ENCODE data around the gene ABRAXAS1. TPM values are rescaled to one million over a fixed set of nuclear protein-coding genes. Genes with fewer than 3 reads are reported as not detected.

The ABRAXAS1 gene
- total and polyA plus RNA-seq, 10 of the 15 experiments (the other 5 are each of a cell fraction or from before 2014, with no cell fraction given), result 2.2 to 9.7 (median 5.8) TPM

GRCh38 chr4:83473423-83473822, 11.5 kb downstream of the ABRAXAS1 start:
- Histone ChIP-seq H3K9ac (ENCODE audit: control insufficient read depth, insufficient read depth, low read length) (no peak overlapping the region), H3K27me3 (replicated peaks in 1 of 2; ENCODE audit: control insufficient read depth in 2 of 2, insufficient read depth in 2 of 2, low read length in 1 of 2) (no peaks in the 10 kb centered on the region), H4K20me1 (ENCODE audit: control insufficient read depth, insufficient read depth) (no peaks in the 10 kb centered on the region), H3K79me2 (ENCODE audit: control insufficient read depth, insufficient read depth, low read length) (no peaks in the 10 kb centered on the region), H3K4me3 (no peak overlapping the region), H3K27ac (ENCODE audit: control insufficient read depth, insufficient read depth) (no peak overlapping the region), H3K9me3 (replicated peaks; ENCODE audit: control insufficient read depth, insufficient read depth, low read length) (no peaks in the 10 kb centered on the region), H2AFZ (ENCODE audit: control insufficient read depth, low read depth, low read length) (no peak overlapping the region), H3K36me3 (ENCODE audit: control insufficient read depth in 2 of 2, insufficient read depth in 2 of 2, low read length in 1 of 2) (peaks cover 0 to 4% of the 10 kb centered on the region in 2 experiments; a peak in 1 of 4 replicates), H3K4me2 (ENCODE audit: control insufficient read depth, insufficient read depth) (no peak overlapping the region), H3K4me1 (ENCODE audit: control insufficient read depth, insufficient read depth, low read length) (no peaks in the 10 kb centered on the region)
- BruUV-seq (replicated peaks), result no TSS peak
- no peak for ATAC-seq
- DNase-seq (ENCODE audit: low read depth, low spot score), result no peak
- in situ Hi-C loops (cut with MboI), result no loop called here
- SMC1A ChIA-PET (ENCODE audit: uncharacterized antibody, unreplicated experiment), result interaction anchor here (0.5 to 1.7 kb wide), 3 partner anchors 11 to 82 kb away, joined by 3 to 7 read pairs (median 4); no protein-coding TSS in a partner anchor
- no peak for FAIRE-seq
- RAD21 ChIA-PET (ENCODE audit: unreplicated experiment), result interaction anchor here (1.1 kb wide), 1 partner anchor 11 kb away, joined by 3 read pairs; no protein-coding TSS in a partner anchor
- WGBS (ENCODE audit: insufficient coverage, insufficient replicate concordance, low lambda C conversion rate, missing lambda C conversion rate), result 97% methylated on average over 4 of the region's 4 CpGs
- CTCF ChIA-PET, result interaction anchor here (0.6 to 1.0 kb wide), 3 partner anchors 18 to 84 kb away, joined by 3 read pairs; no protein-coding TSS in a partner anchor
- POLR2A ChIA-PET, result interaction anchor here (0.5 kb wide), 1 partner anchor 15 kb away, joined by 4 read pairs; no protein-coding TSS in a partner anchor
- intact Hi-C loops (cut with micrococcal nuclease; ENCODE audit: unreplicated experiment), result no loop called here
- TF ChIP-seq ATF7 (IDR thresholded peaks at IDR 0.05; ENCODE audit: low read depth), result no peak
- TF ChIP-seq NFYB (IDR thresholded peaks at IDR 0.05; ENCODE audit: insufficient read depth, low read depth, low read length), result no peak
- no peak for TF ChIP-seq HSF1 (IDR thresholded peaks at IDR 0.05; ENCODE audit: low read depth, low read length)
- no peak for TF ChIP-seq FOXM1 (IDR thresholded peaks at IDR 0.05; ENCODE audit: low read depth, low read length)
- TF ChIP-seq MTA2 (IDR thresholded peaks at IDR 0.05; ENCODE audit: low read depth), result no peak
- TF ChIP-seq ELK1 (IDR thresholded peaks at IDR 0.05; ENCODE audit: low read depth, low read length), result no peak
- no peak for TF ChIP-seq TBL1XR1 (IDR thresholded peaks at IDR 0.05; ENCODE audit: low read depth, low read length)
- TF ChIP-seq CBX3 (IDR thresholded peaks at IDR 0.05; ENCODE audit: borderline replicate concordance, low read depth), result no peak
- no peak for TF ChIP-seq ATF2 (IDR thresholded peaks at IDR 0.05; ENCODE audit: low read length)
- TF ChIP-seq MLLT1 (IDR thresholded peaks at IDR 0.05), result no peak
- no peak for TF ChIP-seq LARP7 (IDR thresholded peaks at IDR 0.05)
- TF ChIP-seq ZNF217 (IDR thresholded peaks at IDR 0.05), result no peak
- no peak for TF ChIP-seq TCF12 (IDR thresholded peaks at IDR 0.05; ENCODE audit: low read depth, low read length)
- no peak for TF ChIP-seq USF1 (IDR thresholded peaks at IDR 0.05; ENCODE audit: borderline replicate concordance, extremely low read length, insufficient read depth, low read depth, low read length)
- TF ChIP-seq MEF2A (IDR thresholded peaks at IDR 0.05; ENCODE audit: insufficient read depth, low read depth, low read length), result no peak
- TF ChIP-seq NFIC (IDR thresholded peaks at IDR 0.05; ENCODE audit: low read depth, low read length), result no peak
- TF ChIP-seq WRNIP1 (IDR thresholded peaks at IDR 0.05; ENCODE audit: borderline replicate concordance, low read depth, low read length), result no peak
- no peak for TF ChIP-seq GABPA (IDR thresholded peaks at IDR 0.05; ENCODE audit: low read depth)
- no peak for TF ChIP-seq POLR2AphosphoS5 (IDR thresholded peaks at IDR 0.05; ENCODE audit: low read length)
